H9 (cell line): ENCODE data around the gene ZYG11A. TPM values are rescaled to one million over a fixed set of nuclear protein-coding genes. Genes with fewer than 3 reads are reported as not detected.

Experiments used
- DNase-seq: peaks from one replicate; pipeline ENCODE4 v3.0.0-alpha.2; 2017
- H2AFZ ChIP-seq: one replicate; pipeline ENCODE4 v1.6.1; 2013; ENCODE audit warnings: mild to moderate bottlenecking, low read length, control low read depth, moderate library complexity
- H2AK5ac ChIP-seq: 2 replicates; pipeline ENCODE4 v1.6.1; 2013; ENCODE audit warnings: low read length, control low read depth, mixed read lengths; ENCODE audit not compliant: insufficient read length
- H2BK120ac ChIP-seq: one replicate; pipeline ENCODE4 v1.6.1; 2013; ENCODE audit warnings: low read depth, mild to moderate bottlenecking, low read length, control low read depth, inconsistent platforms; ENCODE audit not compliant: poor library complexity, severe bottlenecking
- H2BK12ac ChIP-seq: 2 replicates; pipeline ENCODE4 v1.6.1; 2013; ENCODE audit warnings: low read length, control low read depth, mixed read lengths, low read depth; ENCODE audit not compliant: insufficient read length
- H2BK15ac ChIP-seq: 2 replicates; pipeline ENCODE4 v1.6.1; 2013; ENCODE audit warnings: low read depth, low read length, control low read depth
- H2BK20ac ChIP-seq: one replicate; pipeline ENCODE4 v1.6.1; 2013; ENCODE audit warnings: low read depth, mild to moderate bottlenecking, low read length, control low read depth, inconsistent platforms; ENCODE audit not compliant: poor library complexity, severe bottlenecking
- H2BK5ac ChIP-seq: 2 replicates; pipeline ENCODE4 v1.6.1; 2013; ENCODE audit warnings: low read length, control low read depth, mixed read lengths; ENCODE audit not compliant: insufficient read length
- H3K14ac ChIP-seq: 2 replicates; pipeline ENCODE4 v1.6.1; 2013; ENCODE audit warnings: low read length, control low read depth; ENCODE audit not compliant: insufficient read depth
- H3K18ac ChIP-seq: 2 replicates; pipeline ENCODE4 v1.6.1; 2013; ENCODE audit warnings: low read depth, mild to moderate bottlenecking, mixed read lengths, low read length, control low read depth; ENCODE audit not compliant: insufficient read length
- H3K23ac ChIP-seq: 2 replicates; pipeline ENCODE4 v1.6.1; 2013; ENCODE audit warnings: low read length, control low read depth, mixed read lengths, low read depth; ENCODE audit not compliant: insufficient read length
- H3K23me2 ChIP-seq: 2 replicates; pipeline ENCODE4 v1.6.1; 2013; ENCODE audit warnings: low read depth, mild to moderate bottlenecking, mixed read lengths, low read length, control low read depth; ENCODE audit not compliant: insufficient read length, poor library complexity, severe bottlenecking
- H3K27ac ChIP-seq: 2 replicates; pipeline ENCODE4 v1.5.1; 2013; ENCODE audit warnings: low read length, control low read depth, mixed read lengths, low read depth; ENCODE audit not compliant: insufficient read length
- H3K27me3 ChIP-seq: 2 replicates; pipeline ENCODE4 v1.6.1; 2013; ENCODE audit warnings: low read length, control low read depth, inconsistent platforms; ENCODE audit not compliant: insufficient read depth
- H3K4ac ChIP-seq: 2 replicates; pipeline ENCODE4 v1.6.1; 2013; ENCODE audit warnings: low read depth, mild to moderate bottlenecking, control low read depth, inconsistent platforms, low read length, moderate library complexity
- H3K4me1 ChIP-seq: 2 replicates; pipeline ENCODE4 v1.6.1; 2013; ENCODE audit warnings: low read length, control low read depth, inconsistent platforms; ENCODE audit not compliant: insufficient read depth
- H3K4me2 ChIP-seq: 2 replicates; pipeline ENCODE4 v1.6.1; 2013; ENCODE audit warnings: low read length, control low read depth, mixed read lengths; ENCODE audit not compliant: insufficient read length, insufficient read depth
- H3K56ac ChIP-seq: 2 replicates; pipeline ENCODE4 v1.6.1; 2013; ENCODE audit warnings: low read depth, mild to moderate bottlenecking, mixed read lengths, low read length, control low read depth; ENCODE audit not compliant: insufficient read length
- H3K79me1 ChIP-seq: 2 replicates; pipeline ENCODE4 v1.6.1; 2013; ENCODE audit warnings: low read depth, mild to moderate bottlenecking, moderate library complexity, low read length, control low read depth, inconsistent platforms; ENCODE audit not compliant: insufficient read depth, poor library complexity, severe bottlenecking
- H3K79me2 ChIP-seq: 2 replicates; pipeline ENCODE4 v1.6.1; 2013; ENCODE audit warnings: low read length, control low read depth, inconsistent platforms; ENCODE audit not compliant: insufficient read depth
- H3K9ac ChIP-seq: 2 replicates; pipeline ENCODE4 v1.6.1; 2013; ENCODE audit warnings: low read length, control low read depth, mixed read lengths; ENCODE audit not compliant: insufficient read length; ENCODE audit errors: extremely low read depth
- H3K9me3 ChIP-seq: one replicate; pipeline ENCODE4 v1.6.1; 2013; ENCODE audit warnings: low read depth, low read length, inconsistent platforms; ENCODE audit not compliant: control insufficient read depth
- H3T11ph ChIP-seq: one replicate; pipeline ENCODE4 v1.6.1; 2013; ENCODE audit warnings: mild to moderate bottlenecking, low read length, control low read depth, inconsistent platforms
- H4K20me1 ChIP-seq: one replicate; pipeline ENCODE4 v1.6.1; 2013; ENCODE audit not compliant: control insufficient read depth, insufficient read length, insufficient read depth
- H4K5ac ChIP-seq: 2 replicates; pipeline ENCODE4 v1.6.1; 2013; ENCODE audit warnings: low read depth, mild to moderate bottlenecking, mixed read lengths, low read length, control low read depth; ENCODE audit not compliant: insufficient read length
- H4K8ac ChIP-seq: replicated peaks from 2 replicates; pipeline ENCODE4 v1.6.1; 2013; ENCODE audit warnings: low read length, control low read depth, mixed read lengths, low read depth; ENCODE audit not compliant: insufficient read length
- H4K91ac ChIP-seq: 2 replicates; pipeline ENCODE4 v1.6.1; 2013; ENCODE audit warnings: low read depth, mild to moderate bottlenecking, moderate library complexity, mixed read lengths, low read length, control low read depth; ENCODE audit not compliant: insufficient read length
- H3K27ac Mint-ChIP-seq, 3 experiments: 2 replicates in 2 of 3; 3 replicates in 1 of 3; pipeline ENCODE4 v1.8.0; 2020 to 2021; ENCODE audit warnings: mixed read lengths in 3 of 3, mild to moderate bottlenecking in 1 of 3, moderate library complexity in 1 of 3
- H3K27me3 Mint-ChIP-seq: 2 replicates; pipeline ENCODE4 v1.8.0; 2021; ENCODE audit warnings: low read depth, mild to moderate bottlenecking, moderate library complexity, mixed read lengths
- H3K36me3 Mint-ChIP-seq, 3 experiments: 2 replicates in 2 of 3; 3 replicates in 1 of 3; pipeline ENCODE4 v1.8.0; 2020 to 2021; ENCODE audit warnings: low read depth in 3 of 3, mixed read lengths in 3 of 3; ENCODE audit not compliant: insufficient read depth in 1 of 3
- H3K4me1 Mint-ChIP-seq, 2 experiments: 2 replicates each; pipeline ENCODE4 v1.8.0; 2020; ENCODE audit warnings: mixed read lengths in 2 of 2
- H3K4me3 Mint-ChIP-seq, 2 experiments: 2 replicates in 1 of 2; 3 replicates in 1 of 2; pipeline ENCODE4 v1.8.0; 2020 to 2021; ENCODE audit warnings: mild to moderate bottlenecking in 2 of 2, mixed read lengths in 2 of 2, moderate library complexity in 1 of 2
- H3K9me3 Mint-ChIP-seq, 2 experiments: 2 replicates in 1 of 2; 3 replicates in 1 of 2; pipeline ENCODE4 v1.8.0; 2020; ENCODE audit warnings: mild to moderate bottlenecking in 2 of 2, mixed read lengths in 2 of 2, moderate library complexity in 1 of 2
- CTCF ChIP-seq: fragments of 200-600 bp; sonication (generic); conservative IDR thresholded peaks from 3 replicates; pipeline ENCODE4 v1.8.0; 2021; ENCODE audit warnings: antibody characterized with exemption, mild to moderate bottlenecking
- WGBS: extraction: QIAGEN DNeasy Blood & Tissue Kit; methylation state at CpG from one replicate; pipeline ENCODE4 v1.1.7; 2013; ENCODE audit warnings: missing lambda C conversion rate, low lambda C conversion rate, mixed read lengths; ENCODE audit not compliant: insufficient read length; ENCODE audit errors: extremely low coverage; 5-methylcytosine and 5-hydroxymethylcytosine counted together
- total RNA-seq: library from RNA; stranded (reverse); gene quantifications from 2 replicates; pipeline ENCODE4 v1.2.1, GENCODE V29; 2021

ZYG11A gene
- total RNA-seq, 1 experiment from 2014 or later = 2.1 TPM

GRCh38 chr1:52825868-52826267 lies 16.7 kb upstream of the ZYG11A start:
- Histone ChIP-seq H3K56ac (no peak overlapping the region), H3K14ac (no peak overlapping the region), H2BK20ac (no peak overlapping the region), H3K4ac (no peak overlapping the region), H2BK5ac (no peak overlapping the region), H3K4me2 (no peak overlapping the region), H2BK120ac (no peak overlapping the region), H2BK15ac (no peak overlapping the region), H3T11ph (no peak overlapping the region), H3K4me1 (no peaks in the 10 kb centered on the region), H3K18ac (no peak overlapping the region), H3K9ac (no peak overlapping the region), H3K23ac (no peak overlapping the region), H3K79me1 (no peaks in the 10 kb centered on the region), H3K79me2 (no peaks in the 10 kb centered on the region), H4K5ac (no peak overlapping the region), H3K27ac (no peak overlapping the region), H3K23me2 (no peaks in the 10 kb centered on the region), H4K20me1 (no peaks in the 10 kb centered on the region), H4K8ac (no peak overlapping the region), H2AK5ac (no peak overlapping the region), H2AFZ (no peak overlapping the region), H3K27me3 (no peaks in the 10 kb centered on the region), H4K91ac (no peak overlapping the region), H3K9me3 (no peaks in the 10 kb centered on the region), H2BK12ac (no peak overlapping the region)
- H3K4me3 Mint-ChIP-seq = no peak overlapping the region
- peaks cover 3 to 9% (median 5%) of the 10 kb centered on the region in 3 experiments; a peak in 6 of 7 replicates for H3K36me3 Mint-ChIP-seq
- H3K9me3 Mint-ChIP-seq = no peaks in the 10 kb centered on the region
- no peak for DNase-seq
- TF ChIP-seq CTCF = peak; percentile 48
- H3K27ac Mint-ChIP-seq = no peak overlapping the region; a peak in 1 of 7 replicates
- WGBS = no CpG with 5 or more reads among the region's 1 CpG
- no peaks in the 10 kb centered on the region for H3K4me1 Mint-ChIP-seq
- no peaks in the 10 kb centered on the region for H3K27me3 Mint-ChIP-seq
